GM19193 (cell line): ENCODE measurements around the gene PICALM.

ENCODE experiments used
- POLR2A ChIP-seq: IDR thresholded peaks from 4 replicates; pipeline ENCODE4 v1.6.1; 2011; ENCODE audit not compliant: insufficient read depth, insufficient read length; ENCODE audit errors: extremely low read depth

The PICALM gene

DNA sequence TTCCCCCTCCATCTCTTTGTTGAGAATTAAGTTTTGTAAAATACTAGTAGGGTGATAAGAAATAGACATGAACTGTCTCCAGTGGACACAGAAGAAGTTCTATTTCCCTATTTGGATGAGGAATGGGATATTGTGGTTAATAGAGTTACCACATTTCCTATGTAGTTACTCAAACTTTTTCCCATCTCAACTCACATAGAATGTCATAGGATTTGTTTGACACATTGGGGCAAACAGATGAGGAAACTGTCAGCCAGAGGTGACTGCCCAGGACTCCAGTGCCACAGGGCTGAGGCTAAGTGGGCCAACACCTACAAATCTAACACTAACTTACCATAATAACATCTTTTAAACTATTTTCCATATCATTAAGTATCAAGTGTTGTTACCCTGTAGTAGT lies 155.4 kb downstream of the PICALM start:
- TF ChIP-seq POLR2A: no peak

DNA sequence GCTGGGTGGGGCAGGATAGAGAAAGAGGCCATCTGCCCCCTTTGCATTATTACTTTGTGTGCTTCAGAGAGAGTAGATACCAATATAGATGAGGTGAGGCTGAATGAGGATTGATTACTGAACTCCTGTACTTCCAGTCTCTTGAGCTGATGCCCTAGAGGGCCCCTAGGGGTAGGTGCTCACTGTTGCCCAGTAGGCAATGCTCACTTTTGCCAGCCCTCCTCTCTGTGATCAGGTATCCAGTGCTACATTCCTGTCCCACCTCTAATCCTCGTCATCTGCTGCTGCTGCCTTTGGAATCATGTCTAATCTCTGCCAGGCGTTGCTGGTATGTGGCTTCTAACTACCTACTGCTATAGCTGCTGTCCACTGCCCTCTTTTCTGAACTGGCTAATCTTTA lies 156.5 kb downstream of the PICALM start:
- no peak for TF ChIP-seq POLR2A
